ENCODE data around the gene DYNLRB1. TPM values are rescaled to one million over a fixed set of nuclear protein-coding genes. Genes with fewer than 3 reads are reported as not detected.

Gene DYNLRB1
- total and polyA plus RNA-seq, 2 of the 13 experiments (the other 11 are each of a cell fraction or from before 2014, with no cell fraction given), result 140 to 244 TPM

- no peak for TF ChIP-seq MZF1 (CRISPR knock-in tag; IDR thresholded peaks at IDR 0.05; ENCODE audit: borderline replicate concordance)
- no peak for TF ChIP-seq ZNF20 (CRISPR knock-in tag; IDR thresholded peaks at IDR 0.05)
- TF ChIP-seq RFX1 (IDR thresholded peaks at IDR 0.05), result no peak
- peak; percentile 32; the same call in 1 of the 2 replicates for TF ChIP-seq ZNF766 (CRISPR knock-in tag; IDR thresholded peaks at IDR 0.05; ENCODE audit: borderline replicate concordance)
- peak; percentile 43 for TF ChIP-seq PHF5A (CRISPR knock-in tag; IDR thresholded peaks at IDR 0.05; ENCODE audit: low read depth, unreplicated experiment)
- TF ChIP-seq KLF16 (CRISPR knock-in tag; IDR thresholded peaks at IDR 0.05), result 0 out of 4 replicates have a peak, but pooled peaks of 1 of the 2 experiments have one; percentile 20
- TF ChIP-seq ZSCAN31 (CRISPR knock-in tag; IDR thresholded peaks at IDR 0.05; ENCODE audit: low read depth), result no peak
- TF ChIP-seq UBTF (CRISPR knock-in tag; IDR thresholded peaks at IDR 0.05), result peak; percentile 98
- peak; percentile 81 for TF ChIP-seq ZNF687 (CRISPR knock-in tag; IDR thresholded peaks at IDR 0.05)
- TF ChIP-seq ZNF574 (CRISPR knock-in tag; IDR thresholded peaks at IDR 0.05), result peak; percentile 66
- TF ChIP-seq TBX2 (CRISPR knock-in tag; IDR thresholded peaks at IDR 0.05; ENCODE audit: borderline replicate concordance), result no peak
- 0 out of 2 replicates have a peak, but pooled peaks have one; percentile 43 for TF ChIP-seq SIN3A (IDR thresholded peaks at IDR 0.05; ENCODE audit: borderline replicate concordance, low read depth, low read length)
- peak; percentile 50; the same call in 1 of the 2 replicates for TF ChIP-seq MTA1 (CRISPR knock-in tag; IDR thresholded peaks at IDR 0.05; ENCODE audit: borderline replicate concordance)
- TF ChIP-seq ZNF678 (CRISPR knock-in tag; IDR thresholded peaks at IDR 0.05), result 0 out of 2 replicates have a peak, but pooled peaks have one; percentile 32
- TF ChIP-seq MXI1 (IDR thresholded peaks at IDR 0.05; ENCODE audit: borderline replicate concordance, low read depth, low read length), result peak; percentile 50; the same call in 1 of the 3 replicates
- TF ChIP-seq SMARCE1 (IDR thresholded peaks at IDR 0.05; ENCODE audit: borderline replicate concordance), result no peak
- TF ChIP-seq TFDP1 (CRISPR knock-in tag; IDR thresholded peaks at IDR 0.05; ENCODE audit: borderline replicate concordance), result peak; percentile 36; the same call in 1 of the 2 replicates
- TF ChIP-seq ZNF432 (CRISPR knock-in tag; IDR thresholded peaks at IDR 0.05; ENCODE audit: borderline replicate concordance), result no peak
Measured at GRCh38 chr20:34475979-34476736, 40.1 kb upstream of the DYNLRB1 start (continued).

Data from HepG2 (cell line).